T-cell (primary cell): ENCODE measurements around the gene ARSG. TPM values are rescaled to one million over a fixed set of nuclear protein-coding genes. Genes with fewer than 3 reads are reported as not detected.
"Not testable (repeated sequence)": the region's sequence is repeated elsewhere in the genome, so short reads cannot be mapped to it uniquely, and the experiment has no call there.

Experiments used
- ATAC-seq, 4 experiments: fragments of 200-7000 bp in 3 of 4; fragments of 150-1000 bp in 1 of 4; cut with Tn5 transposase; replicated peaks in 1 of 4; 1 replicate in 3 of 4; 2 replicates in 1 of 4; pipeline ENCODE4 v1.10.0; 2021; ENCODE audit warnings: moderate library complexity in 3 of 4, mild to moderate bottlenecking in 2 of 4, moderate number of reproducible peaks in 1 of 4
- CTCF ChIA-PET, 2 donors: fragments of 300-600 bp; sonication (Branson Sonifier 250); formaldehyde crosslinking; loops; one replicate each; lab custom pipeline; 2022; ENCODE audit warnings: antibody characterized with exemption in 2 of 2; lab: Charles Lee
- POLR2A ChIA-PET, 2 donors: fragments of 300-600 bp; sonication (Branson Sonifier 250); formaldehyde crosslinking; loops; one replicate each; lab custom pipeline; 2022; ENCODE audit warnings: antibody characterized with exemption in 2 of 2; lab: Charles Lee
- DNase-seq, 35 experiments: peaks; one replicate each; pipeline versions ENCODE4 v3.0.0 to v3.0.0-alpha.2; 2013 to 2023
- H3K27ac ChIP-seq: one replicate; pipeline ENCODE4 v1.5.1; 2013; ENCODE audit warnings: low read length
- H3K27me3 ChIP-seq, 2 experiments: replicated peaks in 1 of 2; 1 replicate in 1 of 2; 2 replicates in 1 of 2; pipeline versions ENCODE4 v1.6.1 to v1.7.0; 2013; ENCODE audit warnings: low read length in 1 of 2, mixed read lengths in 1 of 2; ENCODE audit not compliant: control insufficient read depth in 2 of 2, insufficient read depth in 2 of 2; ENCODE audit errors: extremely low read depth in 1 of 2
- H3K36me3 ChIP-seq, 2 donors: 1 replicate in 1 of 2; 2 replicates in 1 of 2; pipeline versions ENCODE4 v1.6.1 to v1.7.0; 2013; ENCODE audit warnings: low read length in 1 of 2; ENCODE audit not compliant: control insufficient read depth in 2 of 2, insufficient read depth in 1 of 2; ENCODE audit errors: extremely low read depth in 1 of 2
- H3K4me1 ChIP-seq, 2 experiments: 1 replicate in 1 of 2; 2 replicates in 1 of 2; pipeline versions ENCODE4 v1.6.1 to v1.7.0; 2013; ENCODE audit warnings: low read length in 2 of 2, mixed read lengths in 1 of 2; ENCODE audit not compliant: insufficient read depth in 2 of 2, control insufficient read depth in 1 of 2; ENCODE audit errors: extremely low read depth in 1 of 2
- H3K4me3 ChIP-seq, 2 donors: 1 replicate in 1 of 2; 2 replicates in 1 of 2; pipeline versions ENCODE4 v1.5.1 to v1.7.0; 2013; ENCODE audit warnings: mild to moderate bottlenecking in 2 of 2, low read length in 1 of 2, moderate library complexity in 1 of 2; ENCODE audit not compliant: control insufficient read depth in 1 of 2; ENCODE audit errors: extremely low read depth in 1 of 2
- H3K9me3 ChIP-seq: 2 replicates; pipeline ENCODE4 v1.7.0; 2013
- H3K27ac Mint-ChIP-seq, 2 donors: one replicate each; pipeline ENCODE4 v1.8.0; 2020 to 2021; ENCODE audit warnings: mild to moderate bottlenecking in 2 of 2, mixed read lengths in 2 of 2
- H3K27me3 Mint-ChIP-seq, 2 donors: one replicate each; pipeline ENCODE4 v1.8.0; 2021 to 2022; ENCODE audit warnings: mixed read lengths in 2 of 2
- H3K36me3 Mint-ChIP-seq: one replicate; pipeline ENCODE4 v1.8.0; 2021; ENCODE audit warnings: mixed read lengths
- H3K4me1 Mint-ChIP-seq, 3 donors: one replicate each; pipeline ENCODE4 v1.8.0; 2020 to 2022; ENCODE audit warnings: mixed read lengths in 3 of 3, mild to moderate bottlenecking in 1 of 3
- H3K4me3 Mint-ChIP-seq, 3 donors: one replicate each; pipeline ENCODE4 v1.8.0; 2020 to 2022; ENCODE audit warnings: mild to moderate bottlenecking in 3 of 3, mixed read lengths in 3 of 3, moderate library complexity in 3 of 3
- H3K9me3 Mint-ChIP-seq, 3 donors: one replicate each; pipeline ENCODE4 v1.8.0; 2020 to 2022; ENCODE audit warnings: mixed read lengths in 3 of 3
- WGBS: methylation state at CpG from one replicate; pipeline ENCODE4 v1.1.5; 2013; ENCODE audit warnings: missing lambda C conversion rate; ENCODE audit not compliant: insufficient coverage; 5-methylcytosine and 5-hydroxymethylcytosine counted together
- total RNA-seq, 35 experiments: library from RNA in 6 of 35; stranded (reverse) in 6 of 35; fragments of 120-200 nt in 1 of 35; gene quantifications; one replicate each; pipeline versions ENCODE4 v1.2.1 to v1.2.4 and lab custom pipeline; 2013 to 2026

Gene ARSG
- total RNA-seq, 5 donors from 2014 or later (not counting 1 experiment from before 2014, with no cell fraction given) = 14.5 to 22.9 (median 17.8) TPM

DNA sequence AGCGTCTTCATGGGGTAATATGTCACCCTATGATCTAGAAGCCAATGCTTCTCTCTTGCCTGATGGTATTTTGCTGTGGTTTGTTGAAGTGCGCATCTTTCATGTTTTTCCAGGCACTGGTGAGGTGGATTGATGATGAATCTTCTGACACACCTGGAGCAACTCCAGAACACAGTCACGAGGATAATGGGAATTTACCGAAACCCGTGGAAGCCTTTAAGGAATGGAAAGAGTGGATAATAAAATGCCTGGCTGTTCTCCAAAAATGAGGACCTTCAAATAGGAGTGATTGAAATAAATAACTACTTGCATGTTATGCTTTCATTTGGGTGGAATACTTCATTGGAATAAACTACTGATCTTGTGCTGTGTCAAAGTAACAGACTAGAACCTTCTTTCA is 34.6 kb upstream of the ARSG start:
- H3K9me3 Mint-ChIP-seq, CTCF ChIA-PET, POLR2A ChIA-PET, H3K27me3 Mint-ChIP-seq, H3K4me3 ChIP-seq, H3K27me3 ChIP-seq, H3K9me3 ChIP-seq, ATAC-seq: not testable (repeated sequence)
- peak in 1 of 35 experiments; percentile 21 for DNase-seq
- peaks cover 0 to 16% of the 10 kb centered on the region in 2 donors for H3K36me3 ChIP-seq
- H3K27ac ChIP-seq = peak overlapping the region; percentile 97
- peak overlapping the region in 1 of 3 donors; percentile 56 for H3K4me3 Mint-ChIP-seq
- WGBS = 90% methylated on average over 2 of the region's 5 CpGs
- peak overlapping the region; percentile 87 to 94 for H3K27ac Mint-ChIP-seq
- peaks cover 43 to 68% of the 10 kb centered on the region in 2 experiments for H3K4me1 ChIP-seq
- peaks cover 28% of the 10 kb centered on the region for H3K36me3 Mint-ChIP-seq
- peaks cover 77 to 89% (median 80%) of the 10 kb centered on the region in 3 donors for H3K4me1 Mint-ChIP-seq

DNA sequence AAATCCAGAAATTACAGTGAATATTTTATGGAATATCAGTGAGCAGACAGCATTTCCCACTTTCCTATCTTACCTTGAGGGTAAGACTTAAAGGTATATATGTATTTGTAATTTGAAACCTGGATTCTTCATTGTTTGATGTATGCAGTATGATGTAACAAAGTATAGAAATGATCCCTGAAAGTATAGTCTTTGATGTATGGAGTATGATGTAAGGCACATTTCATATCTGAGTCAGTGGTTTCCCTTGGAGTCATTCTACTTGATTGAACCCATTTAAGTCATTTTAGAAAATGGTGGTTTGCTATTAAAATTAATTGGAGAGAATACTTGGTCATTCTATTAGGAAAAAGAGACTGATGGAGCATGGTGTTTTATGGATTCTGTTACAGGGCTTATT is 33.4 kb upstream of the ARSG start:
- ATAC-seq = no peak
- H3K27me3 ChIP-seq = no peaks in the 10 kb centered on the region
- H3K27ac Mint-ChIP-seq = peak overlapping the region; percentile 87 to 94
- H3K4me1 ChIP-seq = peaks cover 42 to 62% of the 10 kb centered on the region in 2 experiments
- no peaks in the 10 kb centered on the region for H3K9me3 ChIP-seq
- no peaks in the 10 kb centered on the region for H3K9me3 Mint-ChIP-seq
- no peak for DNase-seq
- ChIA-PET CTCF (interaction anchor here in 1 of 2 donors (1.3 kb wide), 1 partner anchor 174 kb away, joined by 4 read pairs; no protein-coding TSS in a partner anchor), POLR2A (interaction anchor here in 1 of 2 donors (1.1 kb wide), 2 partner anchors 9 to 53 kb away, joined by 3 read pairs; no protein-coding TSS in a partner anchor)
- no peaks in the 10 kb centered on the region for H3K27me3 Mint-ChIP-seq
- peak overlapping the region; percentile 97 for H3K27ac ChIP-seq
- peaks cover 0 to 8% of the 10 kb centered on the region in 2 donors for H3K36me3 ChIP-seq
- peaks cover 21% of the 10 kb centered on the region for H3K36me3 Mint-ChIP-seq
- peak overlapping the region in 1 of 3 donors; percentile 56 for H3K4me3 Mint-ChIP-seq
- H3K4me1 Mint-ChIP-seq = peaks cover 77 to 86% (median 82%) of the 10 kb centered on the region in 3 donors
- H3K4me3 ChIP-seq = no peak overlapping the region

DNA sequence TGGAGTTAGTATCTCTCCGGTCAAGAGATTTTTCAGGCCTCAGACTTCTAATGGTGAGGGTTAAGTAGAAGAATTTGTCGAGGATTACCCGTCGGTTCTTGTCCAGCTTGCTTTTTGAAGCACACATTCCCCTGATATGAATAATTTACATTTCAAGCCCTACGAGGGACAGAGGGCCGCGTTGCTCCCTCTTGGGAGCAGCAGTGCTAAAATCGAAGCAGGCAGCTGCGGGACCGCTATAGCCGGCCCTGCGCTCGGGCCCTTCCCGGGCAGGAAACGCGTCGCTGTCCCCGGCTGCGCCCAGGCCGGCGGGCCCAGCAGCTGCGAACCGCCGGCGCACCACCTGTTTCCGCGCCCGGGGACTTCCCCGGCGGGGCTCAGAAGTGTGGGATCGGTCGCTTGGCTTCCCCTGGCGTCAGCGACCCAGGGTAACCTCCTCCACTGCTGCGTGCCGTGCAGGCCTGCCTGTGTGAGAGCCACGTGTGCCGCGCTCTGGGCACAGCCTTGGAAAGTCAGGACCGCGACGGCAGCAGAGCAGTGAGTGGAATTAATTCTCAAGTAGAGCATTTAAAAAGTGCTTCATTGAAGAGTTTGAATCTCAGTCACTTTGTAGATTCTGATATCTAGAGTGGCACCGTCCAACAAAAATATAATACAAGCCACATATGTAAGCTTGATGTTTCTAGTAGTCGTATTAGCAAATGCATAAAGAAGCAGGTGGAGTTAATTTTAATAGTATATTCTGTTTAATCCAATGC is 32.2 kb upstream of the ARSG start:
- ChIA-PET POLR2A (interaction anchor here in 1 of 2 donors (1.1 kb wide), 2 partner anchors 10 to 54 kb away, joined by 3 read pairs; no protein-coding TSS in a partner anchor), CTCF (interaction anchor here in 1 of 2 donors (1.3 kb wide), 1 partner anchor 173 kb away, joined by 4 read pairs; no protein-coding TSS in a partner anchor)
- H3K36me3 ChIP-seq, H3K27me3 ChIP-seq, H3K9me3 Mint-ChIP-seq, H3K4me3 ChIP-seq, H3K9me3 ChIP-seq, H3K27me3 Mint-ChIP-seq: not testable (repeated sequence)
- H3K36me3 Mint-ChIP-seq = peaks cover 19% of the 10 kb centered on the region
- peaks cover 35 to 61% of the 10 kb centered on the region in 2 experiments for H3K4me1 ChIP-seq
- 0% methylated on average over 9 of the region's 44 CpGs for WGBS
- peaks cover 69 to 80% (median 77%) of the 10 kb centered on the region in 3 donors for H3K4me1 Mint-ChIP-seq
- peak; percentile 38 to 89 (median 77) for DNase-seq
- H3K4me3 Mint-ChIP-seq = peak overlapping the region; percentile 61 to 68 (median 62)
- peak overlapping the region; percentile 97 for H3K27ac ChIP-seq
- H3K27ac Mint-ChIP-seq = peak overlapping the region; percentile 92 to 94
- ATAC-seq = peak; percentile 91 to 96 (median 92)

DNA sequence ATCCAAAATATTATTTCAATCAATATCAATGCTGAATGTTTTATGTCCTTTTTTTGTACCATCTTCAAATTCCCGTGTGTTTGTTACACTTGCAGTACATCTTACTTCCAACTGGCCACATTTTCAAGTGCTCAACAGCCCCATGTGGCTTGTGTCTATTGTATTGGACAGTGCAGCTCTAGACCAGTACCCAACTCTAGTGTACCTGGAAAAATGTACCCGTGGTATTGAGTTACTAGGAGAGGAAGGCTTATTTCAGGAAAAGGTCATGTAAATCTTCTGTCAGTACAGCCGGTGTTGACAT is 31.7 kb upstream of the ARSG start:
- ATAC-seq, H3K9me3 ChIP-seq, H3K36me3 ChIP-seq, CTCF ChIA-PET, POLR2A ChIA-PET, H3K27me3 ChIP-seq, H3K27me3 Mint-ChIP-seq, DNase-seq, H3K4me3 ChIP-seq, H3K9me3 Mint-ChIP-seq: not testable (repeated sequence)
- Mint-ChIP-seq H3K36me3 (peaks cover 16% of the 10 kb centered on the region), H3K4me3 (peak overlapping the region in 1 of 3 donors; percentile 68), H3K27ac (peak overlapping the region; percentile 89 to 92), H3K4me1 (peaks cover 64 to 74% (median 72%) of the 10 kb centered on the region in 3 donors)
- WGBS = no CpG with 5 or more reads among the region's 3 CpGs
- Histone ChIP-seq H3K4me1 (peaks cover 33 to 58% of the 10 kb centered on the region in 2 experiments), H3K27ac (peak overlapping the region; percentile 89)

DNA sequence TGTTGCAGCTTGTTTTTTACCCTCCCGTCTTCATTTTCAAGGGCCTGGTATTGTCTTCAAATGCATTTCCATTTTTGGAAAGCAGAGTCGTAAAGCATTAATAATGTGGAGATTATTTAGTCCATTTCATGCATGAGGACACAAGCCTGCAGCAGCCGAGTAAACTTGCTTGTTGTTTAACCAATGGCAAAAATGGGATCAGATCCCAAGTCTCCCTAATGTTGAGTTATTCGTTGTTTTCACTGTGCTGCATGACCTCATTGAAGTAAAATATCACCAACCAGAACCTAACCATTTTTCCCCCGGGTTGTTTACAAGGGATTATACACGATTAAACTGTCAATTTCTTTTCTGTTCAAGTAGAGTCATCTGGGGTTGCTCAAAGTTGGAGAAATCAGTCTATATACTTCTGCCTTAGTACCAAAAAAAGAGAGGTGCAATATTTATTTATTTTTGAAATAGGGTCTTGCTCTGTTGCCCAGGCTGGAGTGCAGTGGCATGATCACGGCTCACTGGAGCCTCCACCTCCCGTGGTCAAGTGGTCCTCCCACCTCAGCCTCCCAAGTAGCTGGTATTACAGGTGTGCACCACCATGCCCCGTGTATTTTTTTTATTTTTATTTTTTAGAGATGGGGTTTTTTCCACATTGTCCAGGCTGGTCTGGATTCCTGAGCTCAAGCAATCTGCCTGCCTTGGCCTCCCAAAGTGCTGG is 31.1 kb upstream of the ARSG start:
- no peaks in the 10 kb centered on the region for H3K27me3 Mint-ChIP-seq
- no peak for ATAC-seq
- H3K4me1 Mint-ChIP-seq = peaks cover 58 to 68% (median 66%) of the 10 kb centered on the region in 3 donors
- ChIA-PET CTCF (no interaction called here), POLR2A (no interaction called here)
- H3K36me3 Mint-ChIP-seq = peaks cover 13% of the 10 kb centered on the region
- H3K9me3 Mint-ChIP-seq = no peaks in the 10 kb centered on the region
- no peaks in the 10 kb centered on the region for H3K9me3 ChIP-seq
- peak overlapping the region in 1 of 3 donors; percentile 68 for H3K4me3 Mint-ChIP-seq
- H3K27me3 ChIP-seq = no peaks in the 10 kb centered on the region
- peak overlapping the region; percentile 89 to 92 for H3K27ac Mint-ChIP-seq
- peaks cover 32 to 52% of the 10 kb centered on the region in 2 experiments for H3K4me1 ChIP-seq
- H3K4me3 ChIP-seq = no peak overlapping the region
- peak overlapping the region; percentile 89 for H3K27ac ChIP-seq
- DNase-seq = no peak
- WGBS = 100% methylated on average over 2 of the region's 9 CpGs
- peaks cover 0 to 1% of the 10 kb centered on the region in 2 donors for H3K36me3 ChIP-seq

DNA sequence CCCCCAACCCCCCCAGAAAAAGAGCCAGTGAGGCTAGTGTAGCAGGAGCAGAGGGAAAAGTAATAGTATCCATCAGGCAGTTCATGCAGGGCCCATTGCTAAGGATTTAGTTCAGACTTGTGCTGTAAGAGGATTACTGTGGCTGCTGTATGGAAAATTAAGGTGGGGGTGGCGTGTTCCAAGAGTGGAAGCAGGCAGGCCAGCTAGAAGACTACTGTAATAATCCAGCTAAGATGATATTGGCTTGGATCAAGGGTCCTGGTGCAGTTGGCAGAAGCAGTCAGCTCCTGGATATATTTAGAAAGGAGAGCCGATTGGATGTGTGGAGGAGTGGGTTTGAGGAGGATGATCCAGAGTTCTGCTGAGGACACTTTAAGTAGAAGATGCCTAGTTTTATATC is 28.8 kb upstream of the ARSG start:
- POLR2A ChIA-PET, H3K27me3 Mint-ChIP-seq, H3K36me3 ChIP-seq, H3K4me3 ChIP-seq, H3K27ac Mint-ChIP-seq, H3K9me3 Mint-ChIP-seq, H3K27ac ChIP-seq, H3K9me3 ChIP-seq, H3K27me3 ChIP-seq, H3K36me3 Mint-ChIP-seq, H3K4me3 Mint-ChIP-seq, ATAC-seq, DNase-seq: not testable (repeated sequence)
- CTCF ChIA-PET = interaction anchor here (0.5 to 4.9 kb wide), 11 partner anchors 10 to 201 kb away, joined by 3 to 22 read pairs (median 4); no protein-coding TSS in a partner anchor
- peaks cover 39 to 53% (median 43%) of the 10 kb centered on the region in 3 donors for H3K4me1 Mint-ChIP-seq
- peaks cover 14 to 37% of the 10 kb centered on the region in 2 experiments for H3K4me1 ChIP-seq
- 83% methylated on average over 2 of the region's 2 CpGs for WGBS
